Measurements from ENCODE around the gene KIAA0753.

Gene KIAA0753

DNA sequence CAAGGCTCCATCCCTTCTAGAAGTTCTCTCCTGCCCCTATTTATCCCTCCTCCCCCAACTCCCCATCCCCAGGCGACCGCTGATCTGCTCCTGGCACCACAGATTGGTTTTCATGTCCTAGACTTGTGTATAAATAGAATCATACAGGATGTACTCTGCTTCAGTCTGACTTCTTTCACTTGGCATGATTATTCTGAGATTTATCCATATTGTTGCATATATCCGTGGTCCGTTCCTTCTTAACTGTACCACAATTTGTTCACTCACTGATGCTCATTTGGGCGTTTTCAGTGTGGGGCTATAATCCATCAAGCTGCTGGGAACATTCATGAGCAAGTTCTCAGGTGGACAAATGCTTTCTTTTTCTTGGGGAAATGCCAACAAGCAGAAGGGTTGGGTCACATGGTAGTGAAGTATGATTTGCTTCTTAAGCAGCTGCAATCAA lies 108.0 kb downstream of the KIAA0753 start:
- no peak for TF ChIP-seq MAX (IDR thresholded peaks at IDR 0.05; ENCODE audit: low read depth, low read length)
- TF ChIP-seq CTCF (IDR thresholded peaks at IDR 0.05; ENCODE audit: low read depth, low read length): no peak
- TF ChIP-seq POLR2A (IDR thresholded peaks at IDR 0.05; ENCODE audit: extremely low read depth, insufficient read length): no peak
- TF ChIP-seq MYC (IDR thresholded peaks at IDR 0.05; ENCODE audit: low read depth, low read length): no peak
- no peak overlapping the region for H3K4me3 ChIP-seq (ENCODE audit: low read depth, low read length)
- no peak for DNase-seq (ENCODE audit: low read depth)

GRCh38 chr17:6531575-6531974 lies 108.9 kb downstream of the KIAA0753 start:
- no peak for TF ChIP-seq CTCF (IDR thresholded peaks at IDR 0.05; ENCODE audit: low read depth, low read length)
- H3K4me3 ChIP-seq (ENCODE audit: low read depth, low read length): no peak overlapping the region
- DNase-seq (ENCODE audit: low read depth): no peak

DNA sequence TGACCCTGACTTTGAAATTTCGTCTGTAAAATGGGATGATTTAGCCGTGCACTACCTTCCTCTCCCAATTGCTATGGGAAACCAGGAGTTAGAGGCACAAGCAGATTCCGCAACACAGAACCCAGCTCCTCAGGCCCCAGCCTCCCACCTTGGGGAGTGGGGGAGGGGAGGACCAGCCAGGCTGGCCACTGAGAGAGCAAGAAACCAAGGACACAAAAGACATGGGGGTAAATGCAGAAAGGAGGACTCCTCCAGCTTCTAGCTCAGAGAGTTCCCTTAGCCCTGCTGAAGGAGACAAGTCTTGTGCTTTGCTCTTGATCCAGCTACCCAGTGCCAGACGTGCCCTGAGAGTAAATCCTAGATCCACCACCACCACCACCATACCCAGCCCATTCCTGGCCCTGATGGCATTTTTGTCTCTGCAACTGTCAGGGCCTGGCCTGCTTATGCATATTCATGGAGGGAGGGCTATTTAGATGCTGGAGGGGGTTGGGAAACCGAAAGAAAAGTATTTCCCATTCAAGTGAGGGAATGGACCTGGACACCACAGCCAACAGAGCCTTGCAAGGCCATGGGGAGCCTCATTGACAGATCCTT lies 110.1 kb downstream of the KIAA0753 start:
- no peak overlapping the region for H3K4me3 ChIP-seq (ENCODE audit: low read depth, low read length)
- DNase-seq (ENCODE audit: low read depth): no peak
- TF ChIP-seq MYC (IDR thresholded peaks at IDR 0.05; ENCODE audit: low read depth, low read length): no peak
- TF ChIP-seq POLR2A (IDR thresholded peaks at IDR 0.05; ENCODE audit: extremely low read depth, insufficient read length): no peak
- no peak for TF ChIP-seq MAX (IDR thresholded peaks at IDR 0.05; ENCODE audit: low read depth, low read length)
- TF ChIP-seq CTCF (IDR thresholded peaks at IDR 0.05; ENCODE audit: low read depth, low read length): no peak

DNA sequence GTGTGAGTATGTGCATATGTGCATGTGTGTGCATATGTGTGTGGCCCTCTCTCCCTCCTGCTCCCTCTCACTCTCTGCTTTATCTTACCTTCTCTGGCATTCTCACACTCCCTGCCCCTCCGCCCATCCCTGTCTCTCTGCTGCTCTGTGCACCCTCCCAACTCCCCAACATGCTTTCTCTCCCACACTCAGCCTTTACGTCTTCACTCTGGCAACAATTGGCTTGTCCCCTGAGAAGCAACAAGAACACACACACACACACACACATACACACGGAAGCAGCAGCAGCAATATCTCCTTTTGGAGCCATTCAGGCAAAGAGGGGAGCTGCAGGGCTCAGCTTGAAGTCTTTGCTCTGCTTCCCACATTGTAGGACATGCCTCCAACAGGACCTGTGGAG lies 112.0 kb downstream of the KIAA0753 start:
- no peak for DNase-seq (ENCODE audit: low read depth)
- H3K4me3 ChIP-seq (ENCODE audit: low read depth, low read length): no peak overlapping the region
- TF ChIP-seq MAX (IDR thresholded peaks at IDR 0.05; ENCODE audit: low read depth, low read length) (no peak), POLR2A (IDR thresholded peaks at IDR 0.05; ENCODE audit: extremely low read depth, insufficient read length) (no peak), MYC (IDR thresholded peaks at IDR 0.05; ENCODE audit: low read depth, low read length) (no peak), CTCF (IDR thresholded peaks at IDR 0.05; ENCODE audit: low read depth, low read length) (no peak)

Measured in NB4 (cell line).